NCI-H748 treated with DMSO at 0.1 percent for 48 hours (cell line): Measurements from ENCODE around the gene TMEM250.

Source experiments
- DNase-seq: peaks from one replicate; lab custom pipeline; 2025; lab: John Stamatoyannopoulos, UW

TMEM250 gene

DNA sequence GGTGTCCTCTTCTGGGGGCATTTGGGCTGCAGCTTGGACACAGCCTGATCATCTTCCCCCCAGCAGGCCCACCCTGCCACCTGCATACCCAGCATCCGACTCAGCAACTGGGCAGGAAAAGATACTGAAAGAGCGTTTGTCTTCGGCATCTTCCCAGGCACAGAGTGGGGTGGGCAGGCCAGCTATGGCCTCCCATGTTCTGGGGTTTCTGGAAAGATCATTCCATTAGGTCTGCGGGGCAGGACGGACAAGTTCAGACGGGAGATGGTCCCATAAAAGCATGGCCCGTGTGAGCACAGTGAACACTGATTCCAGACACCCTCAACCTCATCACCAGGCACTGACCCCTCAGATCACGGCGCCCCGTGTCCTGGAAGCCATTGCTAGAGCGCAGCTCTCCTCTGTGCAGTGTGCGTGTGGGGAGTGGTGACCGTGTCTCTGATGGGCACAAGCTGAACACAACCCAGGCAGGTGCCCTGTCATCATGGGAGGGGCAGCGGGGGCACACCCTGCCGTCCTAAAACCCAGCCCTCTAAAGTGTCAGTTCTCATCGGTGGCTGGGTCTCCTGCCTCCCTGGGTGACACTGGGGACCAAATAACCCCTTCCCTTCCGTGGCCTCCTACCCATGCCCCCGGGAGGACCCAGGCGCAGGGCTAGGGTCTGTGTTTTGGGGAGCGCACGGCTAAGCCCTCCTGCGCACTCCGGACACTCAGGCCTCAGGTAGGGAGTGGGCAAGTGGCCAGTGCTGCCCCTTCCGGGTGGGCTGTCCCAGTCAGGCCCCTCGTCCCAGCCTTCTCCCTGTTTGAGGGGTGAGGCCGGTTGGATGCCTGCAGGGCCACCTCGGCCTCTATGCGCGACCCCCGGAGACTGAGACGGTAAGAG is 13.2 kb upstream of the TMEM250 start:
- DNase-seq, result no peak

DNA sequence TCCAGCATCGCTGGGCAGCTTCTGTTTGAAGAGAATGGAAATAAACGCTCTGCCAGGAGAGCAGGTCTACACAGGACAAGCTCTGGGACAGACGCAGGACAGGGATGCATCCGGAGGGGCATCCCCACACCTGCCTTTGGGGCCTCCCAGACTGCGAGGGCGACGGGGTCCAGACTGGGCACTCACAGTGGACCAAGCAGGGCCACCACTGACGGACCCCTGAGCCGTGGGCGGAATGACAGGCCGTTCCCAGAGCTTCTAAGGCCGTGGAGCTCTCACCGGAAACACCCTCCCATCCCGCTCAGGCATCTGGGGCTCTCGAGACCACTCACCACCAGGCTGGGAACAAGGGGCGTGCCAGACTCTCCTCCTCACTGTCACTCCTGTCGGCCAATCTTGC is 10.5 kb upstream of the TMEM250 start:
- DNase-seq, result no peak

DNA sequence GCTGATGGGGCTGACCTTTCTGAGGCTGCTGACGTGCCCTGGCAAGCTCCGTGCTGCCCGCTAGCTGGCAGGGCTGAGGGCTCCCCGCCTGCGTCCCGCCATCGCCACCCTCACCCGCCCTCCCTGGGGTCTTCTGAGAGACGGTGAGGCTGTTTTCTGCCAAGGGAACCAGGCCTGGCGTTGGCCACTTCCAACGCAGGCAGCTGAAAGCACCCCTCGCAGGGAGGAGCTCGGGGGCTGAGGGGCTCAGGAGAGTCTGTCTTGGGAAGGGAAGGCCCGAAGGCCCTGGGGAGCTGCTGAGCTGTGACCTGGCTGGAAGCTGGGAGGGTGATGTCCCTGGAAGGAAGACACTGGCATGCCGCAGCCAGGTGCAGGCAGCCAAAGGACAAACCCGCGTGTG is 9.8 kb upstream of the TMEM250 start:
- DNase-seq, result no peak

DNA sequence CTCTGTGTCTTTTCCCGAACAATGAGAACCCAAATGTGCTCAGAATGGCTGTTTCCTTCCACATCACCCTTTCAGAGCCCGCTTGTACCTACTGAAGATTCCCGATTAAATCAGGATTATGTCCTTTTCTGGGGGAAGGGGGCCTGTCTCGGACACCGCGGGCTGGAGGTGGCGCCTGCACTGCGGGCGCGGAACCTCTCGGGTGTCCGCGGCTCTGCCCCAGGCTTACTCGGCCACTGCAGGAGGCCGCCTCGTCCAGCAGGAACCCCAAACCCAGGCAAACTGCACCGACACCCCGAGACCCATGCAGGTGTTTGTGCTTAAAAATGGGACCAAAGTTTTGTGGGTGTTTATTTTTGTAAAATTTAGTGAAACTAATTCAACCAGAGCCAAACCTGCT is 8.6 kb upstream of the TMEM250 start:
- no peak for DNase-seq

DNA sequence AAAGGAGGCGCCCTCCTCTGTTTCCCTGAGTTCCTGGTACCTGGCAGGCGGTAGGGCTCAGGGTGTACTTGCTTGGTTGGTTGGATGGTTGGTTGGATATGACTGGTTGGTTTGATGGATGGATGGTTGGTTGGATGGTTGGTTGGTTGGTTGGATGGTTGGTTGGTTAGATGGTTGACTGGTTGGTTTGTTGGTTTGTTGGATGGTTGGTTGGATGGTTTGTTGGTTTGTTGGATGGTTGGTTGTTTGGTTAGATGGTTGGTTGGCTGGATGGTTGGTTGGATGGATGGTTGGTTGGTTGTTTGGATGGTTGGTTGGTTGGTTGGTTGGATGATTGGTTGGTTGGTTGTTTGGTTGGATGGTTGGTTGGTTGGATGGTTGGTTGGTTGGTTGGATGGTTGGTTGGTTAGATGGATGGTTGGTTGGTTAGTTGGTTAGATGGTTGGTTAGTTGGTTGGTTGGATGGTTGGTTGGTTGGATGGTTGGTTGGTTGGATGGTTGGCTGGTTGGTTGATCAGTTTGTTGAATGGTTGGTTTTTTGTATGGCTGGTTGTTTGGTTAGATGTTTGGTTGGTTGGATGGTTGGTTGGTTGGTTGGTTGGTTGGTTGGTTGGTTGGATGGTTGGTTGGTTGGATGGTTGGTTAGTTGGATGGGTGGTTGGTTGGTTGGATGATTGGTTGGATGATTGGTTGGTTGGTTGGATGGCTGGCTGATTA is 6.5 kb upstream of the TMEM250 start:
- DNase-seq, result no peak

DNA sequence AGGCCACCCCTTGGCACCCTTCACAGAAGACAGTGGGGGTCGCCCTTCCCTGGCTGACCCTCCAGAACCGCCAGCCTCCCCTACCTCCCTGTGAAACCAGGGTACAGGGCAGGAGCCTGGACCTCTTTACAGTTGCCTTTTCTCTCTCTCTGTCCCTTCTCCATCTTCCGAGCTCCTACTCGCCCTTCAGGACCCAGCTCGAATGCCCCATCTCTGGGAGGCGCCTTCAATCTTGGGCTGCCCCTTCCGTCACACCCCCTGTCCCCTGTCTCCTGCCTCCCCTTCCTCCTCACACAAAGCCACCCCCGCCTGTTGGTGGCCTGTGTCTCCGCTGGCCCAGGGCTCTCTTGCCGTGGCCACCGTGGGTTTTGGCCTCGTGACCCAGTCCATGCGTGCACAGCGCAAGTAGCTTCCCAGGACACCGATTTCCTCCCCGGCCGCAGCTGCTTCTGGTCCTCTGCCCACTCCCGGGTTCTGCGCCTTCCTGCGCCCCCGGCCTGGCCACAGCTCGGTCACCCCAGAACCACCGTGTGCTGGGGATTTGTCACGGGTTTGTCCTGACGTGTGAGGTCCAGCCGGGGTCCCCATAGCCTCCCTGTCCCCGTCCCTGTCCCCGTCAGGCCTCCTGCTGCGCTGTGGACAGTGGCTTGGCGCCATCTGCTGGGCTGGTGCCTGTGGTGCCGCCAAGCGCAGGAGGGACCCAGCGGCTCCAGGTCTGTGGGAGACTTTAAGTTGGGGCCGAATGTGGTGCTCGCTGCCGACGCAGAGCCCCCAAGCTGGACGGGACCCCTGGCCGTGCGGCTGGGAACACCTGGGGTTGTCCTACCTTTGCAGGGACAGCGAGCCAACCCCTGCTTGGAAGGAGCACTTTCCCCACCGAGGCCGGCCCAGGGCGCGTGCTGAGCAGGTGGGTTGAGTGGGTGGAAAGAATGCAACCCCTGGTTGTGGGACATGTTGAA is 4.0 kb upstream of the TMEM250 start:
- DNase-seq, result no peak

DNA sequence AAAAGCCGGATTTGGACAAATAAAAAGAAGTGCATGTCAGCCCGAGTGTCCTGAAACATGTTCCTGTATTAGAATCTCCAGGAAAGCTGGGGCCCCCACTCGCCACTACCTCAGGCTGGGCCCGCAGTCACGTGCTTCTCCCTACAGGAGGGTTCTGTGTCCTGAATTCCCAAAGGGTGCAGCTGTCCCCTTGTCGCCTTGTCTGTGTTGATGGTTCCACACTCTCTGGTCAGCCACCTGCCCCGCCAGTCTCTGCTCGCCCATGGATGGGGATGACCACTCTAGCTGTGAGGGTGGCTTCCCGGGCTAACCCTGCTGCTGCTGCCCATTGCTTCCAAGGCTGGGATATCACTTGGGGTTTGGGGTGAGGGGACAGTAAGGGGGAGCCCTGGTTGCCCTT is 3.1 kb upstream of the TMEM250 start:
- no peak for DNase-seq

DNA sequence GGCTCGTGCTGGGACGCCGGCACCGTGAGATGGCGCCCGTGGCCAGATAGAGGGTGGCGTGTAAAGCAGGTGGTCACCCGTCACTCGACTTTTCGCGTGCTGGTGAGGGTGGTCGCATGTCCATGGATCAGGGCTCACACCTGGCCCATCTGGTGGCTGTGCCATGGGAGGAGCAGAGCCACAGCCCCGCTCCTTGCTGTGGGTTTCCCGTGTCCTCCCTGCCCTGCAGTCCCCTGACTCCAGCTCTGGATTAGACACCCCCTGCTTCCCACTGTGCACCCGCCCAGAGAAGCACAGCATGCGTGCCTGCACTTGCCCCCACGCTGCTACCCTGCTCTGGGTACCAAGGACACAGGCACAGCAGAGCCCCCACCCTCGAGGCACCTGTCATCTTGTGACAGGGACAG is 1.8 kb upstream of the TMEM250 start:
- no peak for DNase-seq

DNA sequence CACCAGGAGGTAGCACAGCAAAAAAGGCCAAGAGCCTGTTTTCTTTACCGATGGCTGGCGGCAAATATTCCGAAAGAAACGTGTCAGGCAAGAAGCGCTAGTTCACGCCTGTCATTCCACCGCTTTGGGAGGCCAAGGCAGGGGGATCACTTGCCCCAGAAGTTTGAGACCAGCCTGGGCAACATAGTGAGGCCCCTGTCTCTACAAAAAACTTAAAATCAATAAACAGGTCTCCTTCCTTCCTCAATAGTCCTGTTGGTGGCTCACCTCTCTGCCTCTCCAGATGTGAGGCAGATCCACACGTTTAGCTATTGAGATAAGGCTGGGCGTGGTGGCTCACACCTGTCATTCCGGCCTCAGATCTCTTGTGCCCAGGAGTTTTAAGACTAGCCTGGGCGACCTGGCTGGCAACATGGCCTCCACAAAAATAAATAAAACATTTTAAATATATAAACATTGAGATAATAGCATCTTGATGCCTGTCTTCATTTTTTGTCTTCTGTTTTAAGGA is 1.3 kb upstream of the TMEM250 start:
- no peak for DNase-seq

DNA sequence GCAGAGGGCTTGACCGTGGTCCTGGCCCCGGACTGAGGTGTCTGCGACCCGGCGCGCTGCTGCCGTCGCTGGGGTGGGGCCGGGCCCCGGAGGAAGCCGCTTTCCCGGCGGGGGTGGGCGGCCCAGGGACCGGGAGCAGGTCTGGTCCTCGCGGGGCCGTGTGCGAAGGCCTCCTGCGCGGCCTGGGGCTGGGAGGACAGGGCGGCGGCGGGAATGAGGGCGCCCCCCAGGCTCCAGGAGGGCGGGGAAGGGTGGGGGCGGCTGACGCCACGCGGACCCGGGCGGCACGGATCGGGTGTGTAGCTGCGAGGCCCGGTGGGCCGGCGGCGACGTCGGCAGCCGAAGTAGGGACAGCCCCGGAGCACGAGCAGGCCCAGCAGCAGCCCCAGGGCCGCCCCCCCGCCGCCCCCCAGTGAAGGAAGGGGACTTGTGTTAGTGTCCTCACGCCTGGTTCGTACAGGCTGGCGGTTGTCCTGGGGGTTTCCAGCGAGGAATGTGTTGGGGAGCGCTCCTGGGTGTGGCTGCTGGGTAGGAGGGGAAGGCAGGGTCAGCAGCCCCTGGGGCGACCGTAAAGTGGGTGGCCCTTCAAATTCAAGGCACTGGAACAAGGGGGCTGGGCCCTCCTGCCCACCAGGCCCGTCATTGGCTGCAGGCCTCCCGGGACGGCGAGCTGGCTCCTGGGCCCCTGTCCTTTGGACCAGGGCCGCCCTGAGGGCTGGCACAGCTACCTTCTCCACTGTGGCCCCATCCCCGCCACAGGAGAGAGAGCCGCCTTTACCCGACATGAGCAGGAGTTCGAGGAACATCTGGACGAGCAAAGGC is 597 bp upstream of the TMEM250 start:
- DNase-seq, result no peak

DNA sequence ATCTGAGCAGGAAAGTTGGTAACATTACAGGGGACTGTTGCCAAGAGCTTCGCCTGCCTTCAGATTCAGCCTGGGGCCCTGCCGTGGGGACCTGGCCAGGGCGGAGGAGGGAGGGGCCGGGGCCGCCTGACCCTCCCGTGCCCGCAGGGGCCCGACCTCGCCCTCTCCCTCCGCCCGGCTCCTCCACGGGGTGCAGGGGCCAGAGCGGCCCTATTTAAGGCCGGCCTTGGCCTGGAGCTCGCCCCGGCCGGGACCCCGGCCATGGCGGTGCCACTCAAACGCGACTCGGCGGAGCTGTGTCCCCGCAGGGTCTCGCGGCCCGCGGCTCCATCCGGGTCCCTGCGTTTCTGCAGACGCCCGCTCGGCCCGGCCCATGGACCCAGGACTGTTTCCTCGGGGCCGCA is 757 bp downstream of the TMEM250 start:
- no peak for DNase-seq

DNA sequence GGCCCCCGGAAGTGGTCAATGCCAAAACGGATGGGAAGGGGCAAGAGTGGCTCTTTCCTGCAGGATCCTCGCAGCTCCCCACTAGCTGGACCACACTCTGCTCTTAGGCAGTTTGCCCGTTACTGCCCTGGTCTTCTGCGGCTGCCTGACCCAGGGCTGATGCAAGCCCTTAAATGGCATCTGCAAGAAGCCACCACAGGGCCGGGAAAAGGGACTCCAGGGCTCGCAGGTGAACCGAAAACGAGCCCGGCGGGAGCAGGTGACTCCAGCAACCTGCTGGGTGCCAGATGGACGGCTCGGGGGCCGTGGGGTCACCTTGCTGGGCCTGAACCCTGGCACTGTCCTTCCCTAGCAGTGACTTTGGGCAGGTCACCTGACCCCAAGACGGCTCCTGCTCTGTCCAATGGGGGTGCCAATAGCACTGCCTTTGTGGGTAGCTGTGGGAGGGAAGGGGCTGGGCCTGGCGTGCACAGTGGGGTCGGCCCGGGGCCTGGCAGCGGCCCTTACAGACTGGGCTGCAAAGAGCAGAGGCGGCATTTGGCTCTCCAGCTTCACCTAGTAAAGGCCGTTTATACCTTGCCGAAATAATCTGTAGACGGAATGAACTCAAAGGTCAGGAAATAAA is 1.3 kb downstream of the TMEM250 start:
- DNase-seq, result no peak

DNA sequence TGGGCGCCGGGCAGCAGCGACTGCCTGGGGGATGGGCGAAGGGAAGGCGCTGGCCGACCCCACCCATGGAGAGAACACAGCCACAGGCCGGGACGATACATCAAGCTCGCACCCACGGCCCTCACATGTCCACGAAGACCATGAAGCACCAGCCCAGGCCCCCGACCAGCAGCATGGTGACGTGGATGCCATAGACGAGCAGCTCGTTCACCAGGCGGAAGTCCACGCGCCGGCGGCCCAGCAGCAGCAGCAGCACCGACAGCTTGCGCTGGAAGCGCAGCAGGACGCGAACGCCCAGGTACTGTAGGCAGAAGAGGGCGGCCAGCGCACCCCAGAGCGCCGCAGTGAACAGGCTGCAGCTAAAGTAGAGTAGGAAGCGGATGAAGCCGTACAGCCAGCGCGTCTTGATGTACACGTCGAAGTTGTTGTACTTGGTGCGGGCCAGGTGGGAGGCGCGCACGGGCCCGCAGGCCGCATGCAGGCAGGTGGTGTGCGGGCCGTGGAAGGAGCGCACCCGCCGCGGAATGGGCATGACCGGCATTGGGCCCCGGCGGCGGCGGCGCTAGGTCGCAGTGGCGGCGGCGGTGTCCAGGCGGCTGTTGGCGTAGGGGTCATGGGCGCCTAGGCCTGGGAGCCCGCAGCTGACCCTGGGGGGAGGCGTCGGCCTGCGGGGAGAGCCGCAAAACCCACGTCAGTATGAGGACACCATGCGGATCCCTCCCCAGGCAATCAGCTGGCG is 2.1 kb downstream of the TMEM250 start:
- DNase-seq, result no peak

DNA sequence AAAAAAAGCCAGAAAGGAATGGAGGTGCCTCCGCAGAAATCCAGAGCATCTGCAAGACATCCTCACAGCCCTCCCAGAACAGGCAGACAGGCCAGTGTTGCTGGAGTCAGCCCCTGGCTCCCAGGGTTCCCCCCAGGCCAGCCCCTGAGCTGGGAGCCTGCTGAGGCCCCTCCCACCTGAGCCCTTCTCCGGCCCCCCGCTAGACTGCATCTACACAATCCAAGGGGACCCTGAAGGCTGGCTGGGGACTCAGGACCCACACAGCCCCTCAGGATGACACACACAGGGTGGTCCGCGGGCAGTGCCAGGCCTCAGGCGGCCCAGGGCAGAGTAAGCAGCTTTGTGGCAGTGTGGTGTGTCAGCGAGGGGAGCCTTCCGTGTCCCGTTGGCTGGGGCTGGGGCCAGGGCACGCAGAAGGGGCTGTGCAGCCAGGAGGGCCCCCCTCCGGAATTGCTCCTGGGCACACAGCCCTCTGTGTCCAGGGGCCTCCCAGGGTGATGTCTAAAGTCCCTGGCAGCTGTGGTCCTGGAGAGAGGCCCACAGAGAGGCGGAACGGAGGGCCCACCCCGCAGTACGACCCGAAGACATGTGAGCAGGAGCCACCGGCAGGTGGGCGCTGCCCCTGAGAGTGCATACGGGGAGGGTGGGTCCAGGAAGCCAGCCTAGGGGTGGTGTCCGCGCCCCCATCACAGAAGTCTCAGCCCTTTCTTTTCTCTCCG is 2.9 kb downstream of the TMEM250 start:
- no peak for DNase-seq

DNA sequence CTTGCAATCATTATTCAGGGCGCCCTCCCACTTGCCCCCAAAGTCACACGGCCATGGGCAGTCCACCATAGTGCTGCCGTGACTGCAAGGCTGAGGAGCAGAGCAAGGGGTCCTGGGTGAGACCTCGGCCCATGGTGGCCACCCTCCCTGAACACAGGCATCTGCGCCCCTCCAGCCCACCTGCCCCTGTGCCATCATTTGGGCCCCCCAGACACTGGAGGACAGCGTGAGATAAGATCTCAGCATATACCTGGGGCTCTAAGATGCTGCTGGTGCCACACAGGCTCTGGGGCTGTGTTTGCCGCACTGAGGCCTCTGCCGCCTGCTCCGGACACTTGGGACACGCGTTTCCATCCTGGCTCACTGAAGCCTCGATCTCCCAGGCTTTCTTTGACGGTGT is 3.5 kb downstream of the TMEM250 start:
- DNase-seq, result no peak

DNA sequence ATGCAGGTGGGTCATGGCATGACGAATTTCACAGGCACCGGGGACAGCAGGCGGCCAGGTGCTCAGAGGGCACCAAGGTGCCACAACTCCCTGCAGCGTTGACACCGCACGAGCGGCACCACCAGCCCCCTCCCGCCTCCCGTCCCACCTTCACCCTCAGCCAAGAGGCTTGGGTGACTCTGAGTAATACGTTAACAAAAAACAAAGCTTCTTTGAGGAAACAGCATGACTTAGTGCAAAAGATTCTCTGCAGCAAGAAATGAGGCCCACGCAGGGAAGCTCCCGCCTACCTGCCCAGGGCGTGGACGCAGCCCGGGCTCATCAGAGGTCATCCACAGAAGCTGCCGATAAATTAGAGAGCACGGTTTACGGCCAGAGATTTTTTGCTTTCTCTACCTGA is 4.1 kb downstream of the TMEM250 start:
- DNase-seq, result no peak

DNA sequence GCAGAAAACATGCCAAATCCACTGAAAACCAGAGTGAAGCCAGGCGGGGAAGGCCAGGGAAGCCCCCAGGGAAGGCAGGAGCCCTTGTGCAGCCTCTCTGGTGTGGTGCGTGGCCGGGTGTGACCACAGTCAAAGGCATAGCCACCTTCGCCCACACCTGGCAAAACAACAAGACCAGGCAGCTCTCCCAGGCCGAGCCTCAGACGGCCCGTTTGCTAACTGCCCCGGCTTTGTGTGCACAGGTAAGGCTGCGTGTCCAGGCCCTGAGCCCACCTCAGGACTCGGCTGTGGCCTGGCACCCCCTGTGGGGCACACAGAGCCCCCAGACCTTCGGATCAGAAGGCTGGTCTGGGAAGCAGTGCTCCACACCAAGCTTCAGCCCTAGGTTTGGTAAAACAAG is 6.1 kb downstream of the TMEM250 start:
- no peak for DNase-seq

DNA sequence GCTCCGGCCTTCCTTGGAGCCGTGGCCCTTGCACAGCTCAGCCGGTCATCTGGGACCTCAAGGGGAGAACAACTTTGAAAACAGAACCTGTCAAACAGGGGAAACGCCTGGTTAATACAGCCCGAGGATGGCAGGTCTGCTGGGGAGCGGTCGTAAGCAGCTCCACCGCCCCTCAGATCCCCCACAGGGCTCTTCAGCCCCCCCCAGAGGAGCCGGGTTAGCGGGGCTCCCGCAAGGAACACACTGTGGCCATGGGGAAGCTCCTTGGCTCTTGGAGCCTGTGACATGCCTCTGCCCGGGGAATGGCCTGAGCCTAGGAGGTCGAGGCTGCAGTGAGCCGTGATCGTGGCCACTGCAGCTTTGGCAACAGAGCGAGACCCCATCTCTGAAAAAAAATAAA is 6.8 kb downstream of the TMEM250 start:
- no peak for DNase-seq

DNA sequence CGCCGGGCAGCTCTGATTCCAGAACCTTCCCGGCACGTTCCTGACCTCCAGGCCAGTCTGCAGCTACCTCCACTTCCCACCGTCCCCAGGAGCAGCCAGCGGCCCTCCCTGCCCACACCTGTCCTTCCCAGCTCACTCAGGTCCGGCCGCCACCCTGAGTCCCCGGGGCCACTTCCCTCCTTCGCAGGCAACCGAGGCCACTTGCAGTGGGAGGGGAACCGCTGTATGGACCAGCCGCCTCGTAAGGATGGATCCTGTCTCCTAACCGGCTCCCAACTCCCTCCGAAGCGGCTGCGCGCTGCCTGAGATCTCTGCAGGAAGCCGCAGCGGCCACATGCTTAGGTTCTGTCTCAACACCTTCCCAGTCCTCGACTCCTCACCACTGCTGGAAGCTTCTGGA is 7.5 kb downstream of the TMEM250 start:
- DNase-seq, result no peak
